ENCODE results near the gene LBH. TPM values are rescaled to one million over a fixed set of nuclear protein-coding genes. Genes with fewer than 3 reads are reported as not detected.

Gene LBH
- total RNA-seq, 5 donors from 2014 or later (not counting 1 experiment from before 2014, with no cell fraction given) = 209 to 386 (median 323) TPM

DNA sequence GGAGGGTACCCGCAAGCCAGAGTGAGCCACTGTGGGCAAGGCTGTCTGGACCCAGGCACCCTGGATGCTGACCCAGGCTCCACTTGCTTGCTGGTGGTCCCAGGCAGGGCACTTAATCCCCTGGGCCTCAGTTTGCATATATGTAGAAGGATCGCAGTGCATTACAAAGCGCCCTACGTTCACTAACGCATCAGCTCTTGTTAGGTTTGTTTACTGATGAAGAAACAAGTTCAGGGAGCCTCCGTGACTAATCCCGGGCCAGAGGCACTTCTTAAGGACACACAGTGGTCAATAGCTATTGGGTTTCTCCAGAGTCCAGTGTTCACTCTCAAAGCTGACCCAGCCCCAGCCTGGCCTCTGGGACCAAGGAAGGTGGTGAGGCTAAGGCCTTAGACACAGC lies 70.2 kb downstream of the LBH start:
- no peaks in the 10 kb centered on the region for H3K9me3 ChIP-seq
- H3K4me3 ChIP-seq (ENCODE audit: control insufficient read depth in 1 of 2, extremely low read depth in 1 of 2, low read length in 1 of 2) = no peak overlapping the region
- Mint-ChIP-seq H3K9me3 (peaks cover 0 to 8% (median 5%) of the 10 kb centered on the region in 3 donors), H3K36me3 (no peaks in the 10 kb centered on the region), H3K4me3 (no peak overlapping the region), H3K4me1 (peaks cover 4 to 7% (median 4%) of the 10 kb centered on the region in 3 donors), H3K27ac (no peak overlapping the region), H3K27me3 (no peaks in the 10 kb centered on the region)
- peaks cover 0 to 2% of the 10 kb centered on the region in 2 experiments for H3K27me3 ChIP-seq (replicated peaks in 1 of 2; ENCODE audit: control insufficient read depth in 2 of 2, extremely low read depth in 1 of 2, insufficient read depth in 2 of 2, low read length in 1 of 2)
- no peak overlapping the region for H3K27ac ChIP-seq (ENCODE audit: low read length)
- H3K4me1 ChIP-seq (ENCODE audit: control insufficient read depth in 1 of 2, extremely low read depth in 1 of 2, insufficient read depth in 2 of 2, low read length in 2 of 2) = no peaks in the 10 kb centered on the region
- ATAC-seq (replicated peaks in 1 of 4) (no peak), DNase-seq (no peak)
- WGBS (ENCODE audit: insufficient coverage) = 97% methylated on average over 6 of the region's 7 CpGs
- ChIA-PET CTCF (no interaction called here), POLR2A (interaction anchor here (0.6 kb wide), 2 partner anchors 32 to 188 kb away, joined by 3 read pairs; no protein-coding TSS in a partner anchor)
- H3K36me3 ChIP-seq (ENCODE audit: control insufficient read depth in 2 of 2, extremely low read depth in 1 of 2, insufficient read depth in 1 of 2, low read length in 1 of 2) = no peaks in the 10 kb centered on the region

DNA sequence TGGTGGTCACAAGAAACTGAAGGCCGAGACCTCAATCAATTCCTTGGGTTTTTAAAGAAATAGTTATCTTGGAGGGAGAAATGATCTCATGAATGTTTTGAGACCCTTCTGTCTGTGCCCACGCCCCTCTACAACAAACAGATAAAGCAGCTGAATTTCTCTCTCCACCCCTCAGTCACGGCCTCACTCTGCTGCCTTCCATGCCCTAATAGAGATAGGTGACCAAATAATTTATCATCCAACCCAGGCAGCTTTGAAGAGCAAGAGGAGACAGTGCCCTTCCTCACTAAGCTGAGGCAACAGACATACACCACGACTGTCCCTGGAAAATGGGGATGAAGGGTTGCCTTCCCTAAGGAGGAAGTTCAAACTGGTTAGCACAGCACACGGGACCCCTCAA lies 71.2 kb downstream of the LBH start:
- no peaks in the 10 kb centered on the region for H3K9me3 ChIP-seq
- no peaks in the 10 kb centered on the region for H3K36me3 ChIP-seq (ENCODE audit: control insufficient read depth in 2 of 2, extremely low read depth in 1 of 2, insufficient read depth in 1 of 2, low read length in 1 of 2)
- no peaks in the 10 kb centered on the region for H3K4me1 ChIP-seq (ENCODE audit: control insufficient read depth in 1 of 2, extremely low read depth in 1 of 2, insufficient read depth in 2 of 2, low read length in 2 of 2)
- no peak overlapping the region for H3K4me3 ChIP-seq (ENCODE audit: control insufficient read depth in 1 of 2, extremely low read depth in 1 of 2, low read length in 1 of 2)
- ChIA-PET POLR2A (no interaction called here), CTCF (no interaction called here)
- Mint-ChIP-seq H3K9me3 (no peaks in the 10 kb centered on the region), H3K4me1 (peaks cover 4 to 7% (median 4%) of the 10 kb centered on the region in 3 donors), H3K36me3 (no peaks in the 10 kb centered on the region), H3K4me3 (no peak overlapping the region), H3K27me3 (no peaks in the 10 kb centered on the region), H3K27ac (no peak overlapping the region)
- no peak overlapping the region for H3K27ac ChIP-seq (ENCODE audit: low read length)
- DNase-seq (no peak), ATAC-seq (replicated peaks in 1 of 4) (no peak)
- peaks cover 0 to 2% of the 10 kb centered on the region in 2 experiments for H3K27me3 ChIP-seq (replicated peaks in 1 of 2; ENCODE audit: control insufficient read depth in 2 of 2, extremely low read depth in 1 of 2, insufficient read depth in 2 of 2, low read length in 1 of 2)
- WGBS (ENCODE audit: insufficient coverage) = 100% methylated on average over 1 of the region's 5 CpGs

DNA sequence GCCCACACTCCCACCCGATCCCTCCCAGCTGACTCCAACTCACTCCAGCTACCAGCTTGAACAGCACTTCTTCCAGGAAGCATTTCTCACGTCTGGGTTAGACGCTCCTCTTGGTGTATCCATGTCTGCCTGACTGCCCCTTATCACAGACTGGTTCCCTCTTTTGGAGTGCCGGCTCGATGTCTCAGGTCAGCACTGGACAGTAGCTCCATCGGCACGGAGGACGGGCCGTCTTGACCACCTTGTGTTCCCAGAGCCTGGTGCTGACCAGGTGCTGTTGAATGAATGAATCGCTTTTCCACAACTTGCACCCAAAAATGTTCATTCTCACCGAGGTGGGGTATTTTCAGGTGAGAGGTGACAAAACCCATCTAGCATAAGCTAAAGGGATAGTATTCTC lies 71.8 kb downstream of the LBH start:
- no peaks in the 10 kb centered on the region for H3K27me3 Mint-ChIP-seq
- ATAC-seq (replicated peaks in 1 of 4) (no peak), DNase-seq (no peak)
- CTCF ChIA-PET = no interaction called here
- H3K4me1 ChIP-seq (ENCODE audit: control insufficient read depth in 1 of 2, extremely low read depth in 1 of 2, insufficient read depth in 2 of 2, low read length in 2 of 2) = no peaks in the 10 kb centered on the region
- POLR2A ChIA-PET = no interaction called here
- peaks cover 4 to 9% (median 6%) of the 10 kb centered on the region in 3 donors for H3K4me1 Mint-ChIP-seq
- H3K27me3 ChIP-seq (replicated peaks in 1 of 2; ENCODE audit: control insufficient read depth in 2 of 2, extremely low read depth in 1 of 2, insufficient read depth in 2 of 2, low read length in 1 of 2) = peaks cover 0 to 2% of the 10 kb centered on the region in 2 experiments
- no peak overlapping the region for H3K27ac Mint-ChIP-seq
- H3K4me3 ChIP-seq (ENCODE audit: control insufficient read depth in 1 of 2, extremely low read depth in 1 of 2, low read length in 1 of 2) = no peak overlapping the region
- H3K36me3 ChIP-seq (ENCODE audit: control insufficient read depth in 2 of 2, extremely low read depth in 1 of 2, insufficient read depth in 1 of 2, low read length in 1 of 2) = no peaks in the 10 kb centered on the region
- 96% methylated on average over 5 of the region's 11 CpGs for WGBS (ENCODE audit: insufficient coverage)
- H3K9me3 ChIP-seq = no peaks in the 10 kb centered on the region
- no peak overlapping the region for H3K27ac ChIP-seq (ENCODE audit: low read length)
- no peaks in the 10 kb centered on the region for H3K9me3 Mint-ChIP-seq
- H3K36me3 Mint-ChIP-seq = no peaks in the 10 kb centered on the region
- no peak overlapping the region for H3K4me3 Mint-ChIP-seq

GRCh38 chr2:30305235-30305634 lies 73.9 kb downstream of the LBH start:
- Histone ChIP-seq H3K4me3 (ENCODE audit: control insufficient read depth in 1 of 2, extremely low read depth in 1 of 2, low read length in 1 of 2) (no peak overlapping the region), H3K4me1 (ENCODE audit: control insufficient read depth in 1 of 2, extremely low read depth in 1 of 2, insufficient read depth in 2 of 2, low read length in 2 of 2) (peaks cover 0 to 5% of the 10 kb centered on the region in 2 experiments), H3K9me3 (no peaks in the 10 kb centered on the region), H3K36me3 (ENCODE audit: control insufficient read depth in 2 of 2, extremely low read depth in 1 of 2, insufficient read depth in 1 of 2, low read length in 1 of 2) (no peaks in the 10 kb centered on the region), H3K27me3 (replicated peaks in 1 of 2; ENCODE audit: control insufficient read depth in 2 of 2, extremely low read depth in 1 of 2, insufficient read depth in 2 of 2, low read length in 1 of 2) (peaks cover 0 to 2% of the 10 kb centered on the region in 2 experiments), H3K27ac (ENCODE audit: low read length) (no peak overlapping the region)
- ATAC-seq (replicated peaks in 1 of 4) = no peak
- Mint-ChIP-seq H3K9me3 (no peaks in the 10 kb centered on the region), H3K27me3 (no peaks in the 10 kb centered on the region), H3K4me1 (peaks cover 9 to 14% (median 12%) of the 10 kb centered on the region in 3 donors), H3K27ac (no peak overlapping the region), H3K36me3 (no peaks in the 10 kb centered on the region), H3K4me3 (no peak overlapping the region)
- ChIA-PET CTCF (interaction anchor here (0.6 to 0.7 kb wide), 2 partner anchors 149 to 400 kb away, joined by 4 read pairs; no protein-coding TSS in a partner anchor), POLR2A (interaction anchor here in 1 of 2 donors (0.6 kb wide), 1 partner anchor 140 kb away, joined by 3 read pairs; no protein-coding TSS in a partner anchor)
- no peak for DNase-seq

DNA sequence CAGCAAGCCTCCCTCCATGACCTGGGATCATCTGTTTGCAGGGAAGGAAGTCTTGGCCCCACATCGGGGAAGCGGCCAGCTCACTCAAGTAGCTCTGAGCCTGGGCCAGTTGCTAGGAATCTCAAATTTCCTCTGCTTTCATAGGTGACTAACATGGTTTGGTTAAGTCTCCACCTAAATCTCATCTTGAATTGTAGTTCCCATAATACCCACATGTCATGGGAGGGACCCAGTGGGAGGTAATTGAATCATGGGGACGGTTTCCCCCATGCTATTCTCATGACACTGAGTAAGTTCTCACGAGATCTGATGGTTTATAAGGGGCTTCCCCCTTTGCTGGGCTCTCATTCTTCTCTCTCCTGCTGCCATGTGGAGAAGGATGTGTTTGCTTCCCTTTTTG lies 75.2 kb downstream of the LBH start:
- H3K9me3 Mint-ChIP-seq = no peaks in the 10 kb centered on the region
- Histone ChIP-seq H3K27ac (ENCODE audit: low read length) (no peak overlapping the region), H3K4me1 (ENCODE audit: control insufficient read depth in 1 of 2, extremely low read depth in 1 of 2, insufficient read depth in 2 of 2, low read length in 2 of 2) (peaks cover 0 to 16% of the 10 kb centered on the region in 2 experiments), H3K9me3 (no peaks in the 10 kb centered on the region), H3K4me3 (ENCODE audit: control insufficient read depth in 1 of 2, extremely low read depth in 1 of 2, low read length in 1 of 2) (no peak overlapping the region), H3K27me3 (replicated peaks in 1 of 2; ENCODE audit: control insufficient read depth in 2 of 2, extremely low read depth in 1 of 2, insufficient read depth in 2 of 2, low read length in 1 of 2) (peaks cover 0 to 2% of the 10 kb centered on the region in 2 experiments), H3K36me3 (ENCODE audit: control insufficient read depth in 2 of 2, extremely low read depth in 1 of 2, insufficient read depth in 1 of 2, low read length in 1 of 2) (no peaks in the 10 kb centered on the region)
- peak overlapping the region in 1 of 2 donors; percentile 44 for H3K27ac Mint-ChIP-seq
- no peaks in the 10 kb centered on the region for H3K27me3 Mint-ChIP-seq
- 90% methylated on average over 2 of the region's 4 CpGs for WGBS (ENCODE audit: insufficient coverage)
- CTCF ChIA-PET = interaction anchor here in 1 of 2 donors (0.6 kb wide), 1 partner anchor 122 kb away, joined by 4 read pairs; no protein-coding TSS in a partner anchor
- H3K36me3 Mint-ChIP-seq = no peaks in the 10 kb centered on the region
- POLR2A ChIA-PET = no interaction called here
- no peak overlapping the region for H3K4me3 Mint-ChIP-seq
- peaks cover 18 to 23% (median 22%) of the 10 kb centered on the region in 3 donors for H3K4me1 Mint-ChIP-seq
- no peak for DNase-seq
- ATAC-seq (replicated peaks in 1 of 4) = no peak

DNA sequence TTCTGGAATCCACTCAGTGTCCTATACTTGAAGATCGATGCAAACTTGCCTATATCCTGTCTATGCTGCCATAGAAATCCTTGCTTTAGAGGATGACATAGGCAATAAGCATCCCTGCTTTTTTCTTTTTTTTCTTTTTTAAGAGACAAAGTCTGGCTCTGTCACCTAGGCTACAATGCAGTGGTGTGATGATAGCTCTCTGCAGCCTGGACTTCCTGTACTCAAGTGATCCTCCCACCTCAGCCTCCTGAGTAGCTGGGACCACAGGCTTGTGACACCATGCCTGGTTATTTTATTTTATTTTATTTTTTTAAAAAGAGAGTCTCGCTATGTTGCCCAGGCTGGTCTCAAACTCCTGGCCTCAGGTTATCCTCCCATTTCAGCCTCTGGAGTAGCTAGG lies 76.9 kb downstream of the LBH start:
- Mint-ChIP-seq H3K4me1 (peaks cover 26 to 35% (median 28%) of the 10 kb centered on the region in 3 donors), H3K27me3 (no peaks in the 10 kb centered on the region), H3K9me3 (no peaks in the 10 kb centered on the region), H3K27ac (no peak overlapping the region), H3K36me3 (no peaks in the 10 kb centered on the region), H3K4me3 (no peak overlapping the region)
- Histone ChIP-seq H3K4me1 (ENCODE audit: control insufficient read depth in 1 of 2, extremely low read depth in 1 of 2, insufficient read depth in 2 of 2, low read length in 2 of 2) (peaks cover 0 to 20% of the 10 kb centered on the region in 2 experiments), H3K9me3 (no peaks in the 10 kb centered on the region), H3K36me3 (ENCODE audit: control insufficient read depth in 2 of 2, extremely low read depth in 1 of 2, insufficient read depth in 1 of 2, low read length in 1 of 2) (no peaks in the 10 kb centered on the region), H3K27ac (ENCODE audit: low read length) (no peak overlapping the region), H3K4me3 (ENCODE audit: control insufficient read depth in 1 of 2, extremely low read depth in 1 of 2, low read length in 1 of 2) (no peak overlapping the region), H3K27me3 (replicated peaks in 1 of 2; ENCODE audit: control insufficient read depth in 2 of 2, extremely low read depth in 1 of 2, insufficient read depth in 2 of 2, low read length in 1 of 2) (peaks cover 0 to 2% of the 10 kb centered on the region in 2 experiments)
- ChIA-PET CTCF (no interaction called here), POLR2A (interaction anchor here in 1 of 2 donors (0.5 kb wide), 1 partner anchor 114 kb away, joined by 4 read pairs; no protein-coding TSS in a partner anchor)
- no peak for ATAC-seq (replicated peaks in 1 of 4)
- WGBS (ENCODE audit: insufficient coverage) = 100% methylated on average over 1 of the region's 2 CpGs
- DNase-seq = no peak
